Measurements from ENCODE around the gene MIA2.
"Not testable (repeated sequence)": the region's sequence is repeated elsewhere in the genome, so short reads cannot be mapped to it uniquely, and the experiment has no call there.

Gene MIA2

GRCh38 chr14:39231751-39232553, 1.8 kb upstream of the MIA2 start:
- DNase-seq = not testable (repeated sequence)

- no peak for DNase-seq
Measured at GRCh38 chr14:39232554-39233415, 930 bp upstream of the MIA2 start.

GRCh38 chr14:39234986-39235385, 1.3 kb downstream of the MIA2 start:
- not testable (repeated sequence) for DNase-seq

GRCh38 chr14:39235466-39235865, 1.8 kb downstream of the MIA2 start:
- DNase-seq = not testable (repeated sequence)

GRCh38 chr14:39240769-39241168, 7.1 kb downstream of the MIA2 start:
- no peak for DNase-seq

- no peak for DNase-seq
Measured at GRCh38 chr14:39241637-39242036, 7.9 kb downstream of the MIA2 start.

- DNase-seq = no peak
Measured at GRCh38 chr14:39243831-39244230, 10.1 kb downstream of the MIA2 start.

- DNase-seq = no peak
Measured at GRCh38 chr14:39246618-39247017, 12.9 kb downstream of the MIA2 start.

GRCh38 chr14:39247256-39247655, 13.5 kb downstream of the MIA2 start:
- DNase-seq = no peak

- no peak for DNase-seq
Measured at GRCh38 chr14:39251547-39251946, 17.8 kb downstream of the MIA2 start.

GRCh38 chr14:39257388-39257787, 23.7 kb downstream of the MIA2 start:
- DNase-seq = not testable (repeated sequence)

GRCh38 chr14:39258782-39259545, 25.2 kb downstream of the MIA2 start:
- no peak for DNase-seq

- DNase-seq = not testable (repeated sequence)
Measured at GRCh38 chr14:39260161-39260560, 26.4 kb downstream of the MIA2 start.

- DNase-seq = not testable (repeated sequence)
Measured at GRCh38 chr14:39262214-39262613, 28.5 kb downstream of the MIA2 start.

- DNase-seq = no peak
Measured at GRCh38 chr14:39264057-39264456, 30.3 kb downstream of the MIA2 start.

GRCh38 chr14:39264558-39264957, 30.8 kb downstream of the MIA2 start:
- DNase-seq = no peak

- no peak for DNase-seq
Measured at GRCh38 chr14:39265033-39265432, 31.3 kb downstream of the MIA2 start.

GRCh38 chr14:39265806-39266524, 32.2 kb downstream of the MIA2 start:
- no peak for DNase-seq

GRCh38 chr14:39266525-39266870, 32.8 kb downstream of the MIA2 start:
- DNase-seq = peak; percentile 95

GRCh38 chr14:39266871-39267607, 33.3 kb downstream of the MIA2 start:
- DNase-seq = peak; percentile 98

- no peak for DNase-seq
Measured at GRCh38 chr14:39267608-39268005, 33.9 kb downstream of the MIA2 start.
